DMS53 treated with DMSO at 0.1 percent for 48 hours (cell line): ENCODE measurements around the gene HRH2.
"Not testable (repeated sequence)": the region's sequence is repeated elsewhere in the genome, so short reads cannot be mapped to it uniquely, and the experiment has no call there.

Source experiments
- DNase-seq: peaks from one replicate; lab custom pipeline; 2025; ENCODE audit not compliant: unreplicated experiment; lab: John Stamatoyannopoulos, UW

HRH2 gene

DNA sequence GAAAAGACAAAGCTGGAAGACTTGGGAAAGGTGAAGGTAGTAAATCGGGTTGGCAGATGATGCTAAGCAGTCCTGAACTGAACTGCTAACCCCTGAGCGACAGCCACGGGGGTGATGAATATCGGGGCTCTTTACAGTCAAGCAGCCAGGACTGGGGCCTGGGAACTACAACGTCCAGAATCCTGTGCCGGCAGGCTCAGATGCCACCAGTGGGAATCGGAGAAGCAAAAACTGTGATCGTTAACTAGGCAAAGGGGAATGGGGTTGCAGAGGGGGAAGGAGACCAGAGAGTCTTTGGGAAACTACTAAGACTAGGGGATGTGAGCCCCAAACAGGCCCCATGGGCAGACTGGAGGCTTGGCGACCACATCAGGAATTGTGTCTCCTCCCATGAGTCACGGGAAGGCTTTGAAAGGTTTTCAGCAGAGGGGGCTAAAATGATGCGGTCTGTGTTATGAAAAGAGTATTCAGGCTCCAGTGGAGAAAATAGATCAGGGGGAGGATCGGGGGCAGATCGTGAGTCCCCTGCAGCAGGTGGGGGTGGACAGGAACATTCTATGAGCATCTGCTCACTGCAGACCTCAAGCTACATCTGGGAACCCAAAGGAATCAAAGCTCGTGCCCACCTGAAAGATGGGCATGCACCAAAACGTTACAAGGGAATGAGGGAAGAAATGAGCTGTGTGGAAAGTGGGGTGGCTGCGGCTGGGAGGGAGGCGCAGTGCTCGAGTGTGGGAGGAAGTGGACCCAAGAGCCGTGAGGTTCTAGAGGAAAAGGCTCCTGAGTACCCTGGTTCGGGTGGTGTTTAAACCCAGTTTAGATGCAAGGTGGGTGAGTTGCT lies 53.8 kb downstream of the HRH2 start:
- no peak for DNase-seq

DNA sequence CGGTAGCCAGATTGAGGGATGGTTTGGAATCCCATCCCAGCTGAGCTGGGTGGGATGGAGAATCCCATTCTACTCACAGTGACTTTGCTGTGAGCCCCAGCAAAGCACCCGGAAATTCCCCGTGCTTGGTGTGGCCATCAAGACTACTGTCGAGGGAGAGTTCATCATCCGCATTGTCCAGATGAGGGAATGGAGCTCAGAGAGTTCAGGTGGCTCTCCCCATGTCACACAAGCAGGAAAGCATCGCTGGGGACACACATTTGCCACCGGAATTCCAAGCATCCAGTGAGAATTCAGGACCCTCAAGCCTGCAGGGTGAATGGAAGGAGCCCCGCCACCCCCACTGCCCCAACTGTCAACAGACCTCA lies 54.4 kb downstream of the HRH2 start:
- no peak for DNase-seq

DNA sequence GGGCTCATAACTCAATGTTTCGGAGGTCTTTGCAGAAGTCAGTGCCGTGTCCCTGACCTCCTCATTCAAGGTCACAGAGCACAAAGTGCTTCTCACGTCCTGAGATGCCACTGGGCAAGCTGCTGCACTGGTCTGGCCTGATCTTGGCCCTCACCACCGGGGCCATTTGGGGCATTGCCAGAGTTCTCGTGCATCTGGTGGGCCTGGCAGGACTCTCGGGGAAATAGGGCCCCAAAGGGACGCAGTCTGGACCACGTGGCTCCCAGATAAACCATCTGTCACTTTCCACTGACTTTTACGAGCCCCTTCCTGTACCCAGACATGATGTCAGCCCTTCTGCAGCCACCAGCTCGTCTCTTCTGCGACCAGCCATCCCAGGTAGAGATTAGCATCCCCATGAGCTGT lies 54.8 kb downstream of the HRH2 start:
- DNase-seq, result no peak

DNA sequence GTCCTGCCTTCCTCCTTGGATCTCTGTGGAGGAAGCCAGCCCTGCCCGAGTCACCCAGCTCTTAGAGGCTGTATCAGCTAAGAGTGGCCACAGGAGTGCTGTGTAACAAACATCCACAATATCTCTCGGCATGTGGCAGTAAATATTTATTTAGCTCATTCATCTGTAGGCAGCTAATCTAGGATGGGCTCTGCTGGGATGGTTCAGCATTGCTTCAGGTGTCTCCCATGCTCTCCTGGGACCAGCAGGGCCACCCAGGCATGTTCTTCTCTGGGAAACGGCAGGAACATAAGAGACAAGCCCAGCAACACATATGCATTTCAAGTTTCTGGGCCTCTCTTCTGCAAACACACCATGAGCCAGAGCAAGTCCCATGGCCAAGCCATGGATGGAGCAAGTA lies 56.1 kb downstream of the HRH2 start:
- no peak for DNase-seq

DNA sequence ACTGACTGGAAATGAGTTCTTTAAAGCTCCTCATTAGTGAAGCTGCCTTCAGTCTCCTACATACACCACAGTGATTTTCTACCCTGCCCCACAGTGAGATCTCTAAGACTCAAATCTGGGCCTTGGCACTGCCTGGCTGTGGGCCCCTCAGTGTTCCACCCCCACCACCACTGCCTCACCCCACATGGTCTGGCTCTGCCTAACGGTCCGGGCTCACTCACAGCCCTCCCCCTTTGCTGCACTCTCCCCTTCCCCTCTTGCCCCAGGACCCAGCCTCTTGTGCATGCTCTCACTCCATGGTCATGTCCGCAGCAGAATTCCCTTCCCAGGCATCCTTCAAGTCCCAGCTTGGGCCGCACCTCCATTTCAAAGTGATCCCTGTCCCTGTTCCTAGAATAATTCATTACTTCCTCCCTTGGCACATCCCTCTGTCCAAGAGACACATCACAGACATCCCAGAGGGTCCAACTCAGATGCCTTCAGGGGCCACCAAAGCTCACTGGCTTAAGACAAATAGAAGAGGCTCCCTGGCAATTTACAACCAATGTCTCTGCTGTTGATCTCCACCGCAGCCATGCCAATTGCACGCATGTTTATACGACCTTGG lies 56.7 kb downstream of the HRH2 start:
- DNase-seq, result no peak

DNA sequence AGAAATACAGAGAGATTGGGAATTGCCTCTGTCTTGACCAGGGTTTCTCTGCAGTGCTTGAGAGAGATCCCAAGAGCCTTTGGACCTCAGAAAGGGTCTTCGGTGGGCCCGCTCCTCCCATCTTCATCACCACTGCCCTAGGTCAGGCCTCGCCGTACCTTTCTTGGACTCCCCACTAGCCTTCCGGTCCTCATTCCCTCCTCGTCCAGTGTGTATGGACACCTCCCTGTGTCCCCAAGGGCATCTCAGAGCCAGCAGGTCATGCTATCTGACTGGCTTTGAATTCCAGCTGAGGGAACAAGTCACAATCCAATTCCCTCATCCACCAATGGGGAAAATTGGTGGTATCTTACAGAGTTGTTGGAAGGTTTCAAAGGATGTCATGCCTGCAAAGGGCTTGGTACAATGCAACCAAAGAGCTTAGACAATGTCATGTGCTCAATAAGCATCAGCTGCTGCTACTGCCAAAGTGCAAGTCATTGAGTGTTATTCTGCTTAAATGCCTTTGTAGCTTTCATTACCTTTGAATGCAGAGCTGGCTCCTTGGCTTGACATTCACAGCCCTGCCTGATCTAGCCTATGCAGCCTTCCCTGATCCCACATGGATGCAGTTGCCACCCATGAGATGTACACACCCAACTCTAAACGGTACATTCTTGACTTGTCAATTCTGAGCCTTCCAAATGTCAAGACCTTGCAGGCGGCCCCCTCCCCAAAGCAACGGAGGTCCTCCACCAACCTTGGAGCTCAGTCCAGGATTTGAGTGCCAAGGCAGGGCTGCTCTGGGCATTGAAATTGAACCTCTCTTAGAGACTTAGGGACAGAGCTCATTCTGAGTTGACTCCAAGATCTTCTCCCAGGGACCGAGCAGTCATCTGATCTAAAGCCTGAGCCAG lies 58.0 kb downstream of the HRH2 start:
- no peak for DNase-seq

DNA sequence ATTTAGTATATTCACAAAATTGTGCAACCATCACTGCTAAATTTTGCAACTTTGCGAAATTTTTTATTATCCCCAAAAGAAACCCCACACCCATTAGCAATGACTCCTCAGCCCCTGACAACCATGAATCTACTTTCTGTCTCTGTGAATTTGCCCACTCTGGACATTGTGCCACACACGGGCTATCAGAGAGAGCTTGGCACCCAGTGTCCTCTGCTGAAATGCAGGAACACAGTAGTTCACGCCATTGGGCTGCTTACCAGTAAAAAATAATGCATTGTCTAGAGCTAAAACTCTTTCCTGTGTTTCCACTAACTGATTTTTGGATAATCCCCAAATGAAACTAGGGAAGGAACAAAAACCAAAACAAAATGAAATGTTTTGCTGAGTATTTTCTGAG lies 60.0 kb downstream of the HRH2 start:
- no peak for DNase-seq

DNA sequence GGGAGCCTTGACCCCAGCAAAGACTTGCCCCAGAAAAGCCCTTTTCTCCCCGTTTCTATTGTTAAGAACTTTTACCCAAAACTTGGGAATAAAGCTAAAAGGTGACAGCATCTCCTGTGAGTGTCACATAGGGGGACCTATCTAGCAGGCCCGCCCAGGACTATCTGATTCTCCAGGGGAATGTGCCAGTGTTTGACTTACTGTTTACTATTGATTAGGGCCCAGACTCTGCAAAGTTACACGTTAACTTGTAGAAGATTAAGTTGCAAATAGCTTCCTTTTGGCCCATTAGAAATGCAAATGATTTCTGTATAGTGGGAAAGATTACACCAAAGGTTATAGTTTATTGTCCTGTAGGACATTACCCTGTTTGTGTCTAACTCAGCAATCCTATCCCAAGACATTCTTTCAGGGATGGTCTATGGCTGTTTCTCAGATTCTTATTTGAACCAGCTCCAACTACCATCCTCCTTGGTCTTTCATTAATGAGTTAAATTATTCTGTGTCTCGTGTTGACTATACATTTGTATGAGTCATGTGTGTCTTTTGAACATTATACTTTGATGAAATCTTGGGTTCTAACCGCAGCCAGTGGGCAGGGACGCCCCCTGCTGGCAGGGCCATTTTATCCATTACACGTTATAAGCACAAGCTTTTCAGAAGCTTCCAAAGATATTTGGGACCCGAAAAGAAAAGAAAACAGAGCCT lies 60.7 kb downstream of the HRH2 start:
- peak; percentile 64 for DNase-seq

DNA sequence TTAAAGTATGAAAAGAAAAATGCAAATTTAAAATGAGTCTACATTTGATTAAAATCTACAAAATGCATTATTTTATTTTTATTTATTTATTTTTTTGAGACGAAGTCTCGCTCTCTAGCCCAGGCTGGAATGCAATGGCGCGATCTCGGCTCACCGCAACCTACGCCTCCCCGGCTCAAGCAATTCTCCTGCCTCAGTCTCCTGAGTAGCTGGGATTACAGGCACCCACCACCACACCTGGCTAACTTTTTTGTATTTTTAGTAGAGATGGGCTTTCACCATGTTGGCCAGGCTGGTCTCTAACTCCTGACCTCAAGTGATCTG lies 61.2 kb downstream of the HRH2 start:
- not testable (repeated sequence) for DNase-seq

DNA sequence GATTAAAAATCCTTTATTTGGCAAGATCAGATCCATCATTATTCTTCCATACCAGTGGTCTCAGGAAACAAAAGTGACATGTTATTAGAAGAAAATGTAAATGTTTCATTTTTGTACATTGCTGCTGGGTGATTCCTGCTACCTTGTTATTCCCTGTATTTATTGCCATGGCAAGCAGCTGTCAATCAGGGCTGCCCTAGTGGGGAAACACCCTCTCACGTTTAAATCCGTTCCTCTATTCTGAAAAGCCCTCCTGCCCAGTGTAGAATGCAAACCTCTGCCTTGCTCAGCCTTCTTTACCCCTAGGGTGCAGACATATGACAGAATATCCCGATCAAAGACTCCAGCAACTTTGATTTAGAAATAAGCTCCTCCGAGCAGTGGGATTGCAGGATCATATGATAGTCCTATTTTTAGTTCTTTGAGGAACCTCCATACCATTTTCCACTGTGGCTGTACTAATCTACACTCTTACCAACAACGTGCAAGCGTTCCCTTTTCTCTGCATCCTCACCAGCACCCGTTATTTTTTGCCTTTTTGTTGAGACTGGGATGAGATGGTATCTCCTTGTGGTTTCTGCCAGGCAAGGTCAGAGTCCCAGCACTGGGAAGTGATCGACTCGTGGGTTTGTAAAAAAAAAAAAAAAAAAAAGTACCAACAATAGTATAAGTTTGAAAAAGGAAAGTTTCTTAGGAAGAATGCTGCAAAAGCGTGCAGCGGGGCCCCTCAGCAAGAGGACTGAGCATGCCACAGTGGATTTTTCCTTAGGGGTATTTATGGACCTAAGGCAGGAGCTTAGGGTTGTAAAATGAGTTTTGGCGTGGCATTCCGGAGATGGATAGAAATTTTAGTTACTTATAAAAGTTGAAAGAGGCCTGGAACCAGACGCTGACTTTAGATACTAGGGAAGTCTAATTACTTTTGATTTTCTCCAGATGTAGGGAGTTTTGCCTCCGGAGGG lies 66.7 kb downstream of the HRH2 start:
- DNase-seq, result no peak

DNA sequence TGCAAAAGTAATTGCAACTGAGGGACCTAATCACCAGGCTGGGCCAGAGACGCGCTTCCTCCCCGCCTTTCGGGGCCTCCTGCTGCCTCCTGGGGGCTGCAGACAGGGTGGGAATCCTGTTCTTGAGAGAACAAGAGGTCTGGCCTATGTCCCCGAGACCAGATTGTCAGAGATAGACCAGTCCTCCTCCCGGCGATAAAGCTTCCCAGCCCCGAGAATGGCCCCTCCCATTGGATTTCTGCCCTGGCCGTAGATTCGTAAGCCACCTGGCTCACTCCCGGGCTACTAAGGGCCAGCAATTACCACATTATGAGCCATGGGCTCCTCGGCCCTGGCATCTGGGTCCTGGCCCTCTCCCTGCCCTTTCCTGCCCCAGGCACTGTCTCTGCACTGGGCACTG lies 70.4 kb downstream of the HRH2 start:
- DNase-seq, result no peak

DNA sequence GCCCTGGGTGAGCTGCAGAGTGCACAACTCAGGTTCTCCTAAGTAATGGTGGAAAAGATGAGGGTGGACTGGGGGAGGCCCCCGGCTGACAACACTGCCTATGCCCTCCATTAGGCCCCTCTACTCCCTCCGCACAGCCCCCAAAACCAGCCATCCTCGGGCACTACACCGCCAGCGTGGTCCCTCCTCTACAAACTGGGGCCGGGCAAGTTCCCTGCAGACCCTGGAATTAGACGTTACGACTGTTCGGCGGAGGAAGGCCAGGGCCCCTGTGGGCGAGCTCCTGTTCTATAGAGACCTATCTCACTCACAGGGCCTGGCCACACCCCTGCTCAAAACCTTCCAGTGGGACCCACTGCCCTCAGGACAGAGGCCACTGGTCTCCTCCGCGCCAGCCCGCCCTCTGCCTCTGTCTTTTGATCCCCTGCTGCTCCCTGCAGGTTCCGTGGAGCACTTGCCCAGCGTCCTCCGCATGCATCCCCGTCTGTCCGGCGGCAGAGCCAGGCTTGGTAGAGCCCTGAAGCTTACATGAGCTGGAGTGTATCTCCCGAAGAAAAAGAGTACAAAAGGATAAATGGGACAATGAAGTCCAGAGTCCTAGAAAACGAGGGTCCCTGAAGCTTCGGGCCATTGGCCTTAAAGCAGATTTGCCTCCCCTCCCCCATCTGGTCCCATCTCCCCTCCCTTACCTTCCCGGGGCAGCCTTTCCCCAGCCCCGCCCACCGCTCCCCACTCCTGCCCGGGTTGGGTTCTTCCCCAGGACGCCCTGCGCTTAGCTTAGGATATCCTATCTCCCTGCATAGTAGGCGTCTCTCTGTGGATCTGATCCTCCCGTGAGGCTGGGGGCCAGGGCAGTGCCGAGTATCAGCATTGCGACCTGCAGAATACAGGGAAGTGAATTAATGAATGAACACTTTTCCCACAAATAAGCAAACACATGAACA lies 71.3 kb downstream of the HRH2 start:
- peak; percentile 55 for DNase-seq

DNA sequence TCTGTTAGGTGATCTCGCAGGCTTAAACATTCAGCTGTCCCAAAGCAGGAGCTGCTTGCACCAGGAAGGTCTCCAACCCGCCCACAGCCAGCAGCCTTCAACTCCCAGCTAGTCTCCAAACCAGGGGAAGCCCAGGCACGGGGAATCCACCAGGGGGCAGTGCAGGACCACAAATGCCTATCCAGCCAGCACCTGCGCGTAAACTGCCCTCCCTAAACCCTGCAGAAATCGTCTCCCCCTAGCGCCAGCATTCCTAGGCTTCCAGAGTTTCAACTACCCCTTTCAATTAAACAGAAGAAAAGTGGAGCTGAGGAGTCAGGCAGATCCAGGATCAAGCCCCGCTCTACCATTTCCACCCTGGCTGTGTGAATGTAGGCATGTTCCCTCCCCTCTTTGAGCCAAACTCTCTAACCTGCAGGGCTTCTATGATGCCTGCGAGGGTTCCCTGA lies 72.0 kb downstream of the HRH2 start:
- DNase-seq, result peak; percentile 93

DNA sequence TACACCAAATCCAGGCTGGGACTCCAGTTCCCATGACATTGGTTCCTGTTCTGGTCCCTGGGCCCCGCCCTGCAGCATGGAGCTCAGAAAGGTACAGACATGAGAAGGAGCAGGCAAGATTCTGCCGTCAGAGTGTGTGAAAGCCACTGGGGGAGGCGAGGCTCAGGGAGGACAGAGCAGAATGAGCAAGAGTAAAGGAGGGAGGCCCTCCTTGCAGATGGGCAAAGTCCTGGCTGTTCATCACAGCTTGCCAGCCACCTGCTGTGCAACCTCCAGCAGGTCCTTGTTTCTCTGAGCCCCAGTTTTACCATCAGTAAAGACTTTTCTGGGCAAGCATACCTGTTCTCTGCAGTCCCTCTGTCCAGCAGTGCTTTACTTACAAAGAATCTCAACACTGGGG lies 73.3 kb downstream of the HRH2 start:
- DNase-seq, result no peak

DNA sequence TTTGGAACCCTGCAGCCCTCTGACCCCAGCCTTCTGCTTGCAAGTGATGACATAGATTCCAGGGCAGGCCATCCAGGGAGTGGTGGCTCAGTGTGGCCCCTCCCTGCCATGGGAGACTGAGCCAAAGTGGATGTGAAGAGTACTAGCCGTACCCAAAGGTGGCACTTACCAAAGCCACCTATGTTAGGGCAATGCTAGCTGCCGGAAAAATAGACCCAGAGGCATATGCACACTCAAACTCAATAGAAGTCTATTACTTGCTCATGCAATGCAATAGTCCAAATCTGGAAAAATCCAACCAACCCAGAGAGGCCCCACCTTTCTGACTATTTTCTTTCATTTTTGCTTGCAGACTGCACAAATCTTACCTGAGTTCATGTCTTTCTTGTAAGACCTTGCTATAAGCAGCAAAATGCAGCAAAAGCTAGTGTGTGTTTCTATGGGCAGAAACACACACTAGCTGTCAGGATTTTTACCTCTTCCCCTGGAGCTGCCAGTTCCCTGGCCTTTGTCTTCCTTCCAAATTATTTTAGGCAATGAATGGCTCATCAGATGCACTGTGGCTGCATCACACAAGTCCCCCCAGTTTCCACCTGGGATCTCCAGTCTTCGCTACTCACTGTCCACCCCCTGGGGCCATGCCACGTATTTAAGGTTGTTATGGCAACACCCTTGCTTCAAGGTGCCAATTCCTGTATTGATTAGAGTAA lies 74.0 kb downstream of the HRH2 start:
- DNase-seq, result no peak

DNA sequence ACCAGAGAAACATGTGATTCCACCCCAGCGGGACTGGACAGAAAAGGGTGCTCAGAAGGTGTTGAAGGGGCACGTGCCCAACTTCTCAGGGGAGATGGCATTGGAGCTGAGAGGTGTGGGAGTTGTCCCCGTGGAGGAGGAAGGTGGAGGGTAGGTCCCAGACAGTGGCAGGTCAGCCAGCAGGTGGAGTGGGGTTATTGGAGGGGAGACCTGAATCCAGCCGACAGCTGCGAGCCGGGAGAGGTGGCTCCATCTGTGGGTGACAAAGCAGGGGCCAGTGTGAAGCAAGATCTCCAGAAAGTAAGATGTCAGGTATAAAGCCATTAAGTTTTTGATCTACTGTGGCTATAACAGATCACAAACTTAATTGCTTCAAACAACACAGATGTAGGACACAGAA lies 75.1 kb downstream of the HRH2 start:
- DNase-seq, result no peak

DNA sequence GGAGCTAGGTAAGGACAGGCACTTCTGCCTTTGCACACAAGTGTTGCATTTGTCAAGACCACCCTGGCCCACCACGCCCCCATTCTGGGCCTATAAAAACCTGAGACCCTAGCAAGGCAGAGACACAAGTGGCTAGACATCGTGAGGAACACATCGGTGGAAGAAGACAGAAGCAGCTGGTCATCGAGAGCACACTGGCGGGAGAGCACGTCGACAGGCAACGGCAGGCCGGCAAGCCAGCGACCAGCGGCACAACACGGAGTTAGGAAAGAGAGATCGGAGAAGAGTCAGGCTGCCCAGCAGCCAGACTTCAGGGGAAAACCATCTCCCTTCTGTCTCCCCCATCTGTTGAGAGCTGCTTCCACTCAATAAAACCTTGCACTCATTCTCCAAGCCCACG lies 76.1 kb downstream of the HRH2 start:
- DNase-seq, result no peak

DNA sequence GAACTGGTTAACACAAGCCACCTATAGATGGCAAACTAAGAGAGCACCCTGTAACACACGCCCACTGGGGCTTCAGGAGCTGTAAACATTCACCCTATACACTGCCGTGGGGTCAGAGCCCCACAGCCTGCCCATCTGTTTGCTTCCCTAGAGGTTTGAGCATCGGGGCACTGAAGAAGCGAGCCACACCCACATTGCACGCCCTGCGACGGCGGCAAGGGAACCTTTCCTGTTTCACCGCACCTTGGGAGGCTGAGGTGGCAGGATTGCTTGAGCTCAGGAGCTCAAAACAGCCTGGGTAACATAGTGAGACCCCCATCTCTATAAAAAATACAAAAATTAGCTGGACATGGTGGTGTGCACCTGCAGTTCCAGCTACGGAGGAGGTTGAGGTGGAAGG lies 76.6 kb downstream of the HRH2 start:
- DNase-seq, result no peak
